HAP-1 (cell line): ENCODE measurements around the gene SPATS2L.

Experiments used
- DNase-seq, 2 experiments: peaks; one replicate each; pipeline ENCODE4 v3.0.0-alpha.2; 2016 to 2020; ENCODE audit warnings: low spot score in 2 of 2
- H3K27me3 ChIP-seq: fragments of 250-450 bp; sonication (Bioruptor Pico); 2 replicates; pipeline ENCODE4 v1.5.1; 2020; ENCODE audit warnings: low read depth, mild to moderate bottlenecking, moderate library complexity
- H3K36me3 ChIP-seq: fragments of 250-450 bp; sonication (Bioruptor Pico); replicated peaks from 2 replicates; pipeline ENCODE4 v1.5.1; 2020; ENCODE audit warnings: mild to moderate bottlenecking
- H3K4me1 ChIP-seq: fragments of 250-450 bp; sonication (Bioruptor Pico); 2 replicates; pipeline ENCODE4 v1.5.1; 2020; ENCODE audit warnings: mild to moderate bottlenecking
- H3K4me3 ChIP-seq: fragments of 250-450 bp; sonication (Bioruptor Pico); 2 replicates; pipeline ENCODE4 v1.5.1; 2020; ENCODE audit warnings: mild to moderate bottlenecking, moderate library complexity
- H3K9me3 ChIP-seq: fragments of 250-450 bp; sonication (Bioruptor Pico); 2 replicates; pipeline ENCODE4 v1.5.1; 2020; ENCODE audit warnings: mild to moderate bottlenecking, moderate library complexity
- in situ Hi-C: fragments of 300-500 bp; cut with MboI; formaldehyde crosslinking; loops from 3 replicates; pipeline ENCODE4 v1.14.3; 2020; ENCODE audit warnings: low sequenced_read_pairs, inconsistent platforms, mixed read lengths

SPATS2L gene

DNA sequence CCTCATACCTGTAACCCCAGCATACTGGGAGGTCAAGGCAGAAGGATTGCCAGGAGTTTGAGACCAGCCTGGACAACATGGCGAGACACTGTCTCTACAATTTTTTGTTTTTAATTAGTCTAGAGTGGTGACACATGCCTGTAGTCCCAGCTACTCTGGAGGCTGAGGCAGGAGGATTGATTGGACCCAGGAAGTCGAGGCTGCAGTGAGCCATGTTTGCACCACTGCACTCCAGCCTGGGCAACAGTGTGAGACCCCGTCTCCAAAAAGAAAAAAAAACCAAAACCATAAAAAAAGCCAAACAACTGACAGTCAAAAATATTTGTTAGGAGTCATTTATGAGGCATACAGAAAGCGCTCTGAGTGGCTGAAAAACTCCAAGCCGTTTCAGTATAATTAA, 107.9 kb downstream of the SPATS2L start:
- Histone ChIP-seq H3K4me1 (peaks cover 5% of the 10 kb centered on the region), H3K4me3 (no peak overlapping the region), H3K9me3 (no peaks in the 10 kb centered on the region), H3K36me3 (no peaks in the 10 kb centered on the region), H3K27me3 (no peaks in the 10 kb centered on the region)
- in situ Hi-C loops: no loop called here
- no peak for DNase-seq

DNA sequence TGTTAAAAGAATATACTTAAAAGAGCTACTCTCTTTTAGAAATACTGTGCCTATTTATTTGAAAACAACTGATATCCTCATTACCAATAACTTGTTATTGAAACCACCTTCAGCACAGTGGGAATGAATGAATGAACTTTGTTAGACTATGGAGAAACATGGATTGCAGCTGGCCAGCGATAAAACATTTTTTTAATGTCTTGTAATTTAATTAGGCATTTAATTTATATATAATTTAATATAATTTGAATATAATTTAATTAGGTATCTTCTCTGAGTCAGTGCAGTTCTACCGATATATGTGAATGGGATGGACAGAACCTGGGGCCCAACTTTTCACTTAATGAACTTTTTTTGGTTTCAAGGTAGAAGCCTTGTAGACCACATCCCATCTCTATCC, 109.0 kb downstream of the SPATS2L start:
- Histone ChIP-seq H3K9me3 (no peaks in the 10 kb centered on the region), H3K4me1 (peaks cover 5% of the 10 kb centered on the region), H3K27me3 (no peaks in the 10 kb centered on the region), H3K36me3 (no peaks in the 10 kb centered on the region), H3K4me3 (no peak overlapping the region)
- in situ Hi-C loops: no loop called here
- no peak for DNase-seq

GRCh38 chr2:200416878-200417277, 110.4 kb downstream of the SPATS2L start:
- Histone ChIP-seq H3K4me1 (peaks cover 5% of the 10 kb centered on the region), H3K36me3 (no peaks in the 10 kb centered on the region; the same call in 1 of the 2 replicates), H3K9me3 (no peaks in the 10 kb centered on the region), H3K27me3 (no peaks in the 10 kb centered on the region), H3K4me3 (no peak overlapping the region)
- peak; percentile 59 to 66 for DNase-seq
- in situ Hi-C loops: no loop called here

- H3K4me3 ChIP-seq: no peak overlapping the region
- no peaks in the 10 kb centered on the region; the same call in 1 of the 2 replicates for H3K36me3 ChIP-seq
- H3K4me1 ChIP-seq: peaks cover 5% of the 10 kb centered on the region
- in situ Hi-C loops: no loop called here
- no peak for DNase-seq
- no peaks in the 10 kb centered on the region for H3K27me3 ChIP-seq
- H3K9me3 ChIP-seq: no peaks in the 10 kb centered on the region
Observed at GRCh38 chr2:200417366-200417765, 110.9 kb downstream of the SPATS2L start.

DNA sequence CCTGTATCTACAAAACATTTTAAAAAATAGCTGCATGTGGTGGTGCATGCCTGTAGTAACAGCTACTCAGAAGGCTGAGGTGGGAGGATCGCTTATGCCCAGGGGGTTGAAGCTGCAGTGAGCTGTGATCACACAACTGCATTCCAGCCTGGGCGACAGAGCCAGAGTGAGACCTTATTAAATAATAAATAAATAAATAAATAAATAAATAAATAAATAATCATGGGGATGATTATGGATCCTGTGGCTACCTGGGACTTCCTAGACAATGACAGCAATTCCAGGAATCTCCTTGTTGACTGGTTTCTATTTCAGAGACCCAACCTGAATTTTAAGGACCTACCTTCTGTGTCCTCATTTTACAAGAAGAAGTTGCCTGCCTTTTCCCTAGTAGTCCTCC, 111.9 kb downstream of the SPATS2L start:
- DNase-seq: no peak
- no peaks in the 10 kb centered on the region for H3K9me3 ChIP-seq
- H3K36me3 ChIP-seq: no peaks in the 10 kb centered on the region; the same call in 1 of the 2 replicates
- no peaks in the 10 kb centered on the region for H3K27me3 ChIP-seq
- peaks cover 5% of the 10 kb centered on the region for H3K4me1 ChIP-seq
- H3K4me3 ChIP-seq: no peak overlapping the region
- in situ Hi-C loops: no loop called here

- DNase-seq: no peak
- H3K9me3 ChIP-seq: no peaks in the 10 kb centered on the region
- in situ Hi-C loops: no loop called here
- peaks cover 5% of the 10 kb centered on the region for H3K4me1 ChIP-seq
- H3K36me3 ChIP-seq: no peaks in the 10 kb centered on the region; the same call in 1 of the 2 replicates
- no peaks in the 10 kb centered on the region for H3K27me3 ChIP-seq
- no peak overlapping the region for H3K4me3 ChIP-seq
Observed at GRCh38 chr2:200419325-200419724, 112.8 kb downstream of the SPATS2L start.

- no peaks in the 10 kb centered on the region for H3K27me3 ChIP-seq
- no peak for DNase-seq
- H3K9me3 ChIP-seq: no peaks in the 10 kb centered on the region
- no peak overlapping the region for H3K4me3 ChIP-seq
- in situ Hi-C loops: no loop called here
- H3K36me3 ChIP-seq: no peaks in the 10 kb centered on the region; the same call in 1 of the 2 replicates
- H3K4me1 ChIP-seq: peaks cover 5% of the 10 kb centered on the region
Observed at GRCh38 chr2:200421270-200421669, 114.8 kb downstream of the SPATS2L start.

- Histone ChIP-seq H3K9me3 (no peaks in the 10 kb centered on the region), H3K36me3 (no peaks in the 10 kb centered on the region; the same call in 1 of the 2 replicates), H3K27me3 (no peaks in the 10 kb centered on the region), H3K4me1 (peaks cover 6% of the 10 kb centered on the region), H3K4me3 (no peak overlapping the region)
- in situ Hi-C loops: no loop called here
- no peak for DNase-seq
Observed at GRCh38 chr2:200422071-200422470, 115.6 kb downstream of the SPATS2L start.

DNA sequence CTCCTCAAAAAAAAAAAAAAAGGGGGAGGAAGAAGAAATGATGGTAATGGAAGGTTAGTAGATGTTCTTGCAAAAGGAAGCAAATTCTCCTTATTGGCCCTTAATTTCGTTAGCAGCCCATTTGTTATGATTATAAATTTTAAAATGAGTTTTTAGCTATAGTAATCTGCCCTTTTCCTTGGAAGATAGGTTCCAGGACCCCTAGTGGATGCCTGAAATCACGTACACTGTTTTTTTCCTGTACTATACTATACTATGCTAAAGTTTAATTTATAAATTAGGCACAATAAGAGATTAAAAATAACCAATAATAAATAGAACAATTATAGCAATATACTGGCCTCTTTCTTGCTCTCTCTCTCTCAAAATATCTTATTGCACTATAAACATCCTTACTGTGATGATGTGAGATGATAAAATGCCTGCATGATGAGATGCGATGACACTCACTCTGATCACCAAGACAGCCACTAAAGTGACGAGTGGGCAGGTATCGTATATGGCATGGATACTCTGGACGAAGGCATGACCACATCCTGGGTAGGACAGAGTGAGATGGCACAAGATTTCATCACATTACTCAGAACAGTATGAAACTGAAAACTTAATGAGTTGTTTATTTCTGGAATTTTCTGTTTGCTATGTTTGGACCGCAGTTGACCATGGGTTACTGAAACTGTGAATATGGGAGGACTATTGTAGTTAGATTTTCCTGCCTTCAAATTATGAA, 116.2 kb downstream of the SPATS2L start:
- H3K4me3 ChIP-seq: no peak overlapping the region
- H3K27me3 ChIP-seq: no peaks in the 10 kb centered on the region
- DNase-seq: no peak
- in situ Hi-C loops: no loop called here
- H3K36me3 ChIP-seq: no peaks in the 10 kb centered on the region; the same call in 1 of the 2 replicates
- H3K9me3 ChIP-seq: no peaks in the 10 kb centered on the region
- peaks cover 5% of the 10 kb centered on the region; the same call in 1 of the 2 replicates for H3K4me1 ChIP-seq

- peaks cover 5% of the 10 kb centered on the region; the same call in 1 of the 2 replicates for H3K4me1 ChIP-seq
- H3K9me3 ChIP-seq: no peaks in the 10 kb centered on the region
- no peak for DNase-seq
- in situ Hi-C loops: no loop called here
- no peak overlapping the region for H3K4me3 ChIP-seq
- H3K27me3 ChIP-seq: no peaks in the 10 kb centered on the region
- no peaks in the 10 kb centered on the region; the same call in 1 of the 2 replicates for H3K36me3 ChIP-seq
Observed at GRCh38 chr2:200423541-200423940, 117.0 kb downstream of the SPATS2L start.

- no peaks in the 10 kb centered on the region; the same call in 1 of the 2 replicates for H3K36me3 ChIP-seq
- H3K27me3 ChIP-seq: no peaks in the 10 kb centered on the region
- peaks cover 5% of the 10 kb centered on the region; the same call in 1 of the 2 replicates for H3K4me1 ChIP-seq
- in situ Hi-C loops: no loop called here
- no peak for DNase-seq
- no peaks in the 10 kb centered on the region for H3K9me3 ChIP-seq
- no peak overlapping the region for H3K4me3 ChIP-seq
Observed at GRCh38 chr2:200425026-200425821, 118.7 kb downstream of the SPATS2L start.

GRCh38 chr2:200426754-200427153, 120.3 kb downstream of the SPATS2L start:
- DNase-seq: peak in 1 of 2 experiments; percentile 6
- Histone ChIP-seq H3K36me3 (no peaks in the 10 kb centered on the region), H3K4me3 (no peak overlapping the region), H3K27me3 (no peaks in the 10 kb centered on the region), H3K9me3 (no peaks in the 10 kb centered on the region), H3K4me1 (peaks cover 5% of the 10 kb centered on the region; the same call in 1 of the 2 replicates)
- in situ Hi-C loops: no loop called here

- no peak for DNase-seq
- Histone ChIP-seq H3K27me3 (no peaks in the 10 kb centered on the region), H3K9me3 (no peaks in the 10 kb centered on the region), H3K4me3 (no peak overlapping the region), H3K36me3 (no peaks in the 10 kb centered on the region), H3K4me1 (peaks cover 5% of the 10 kb centered on the region; the same call in 1 of the 2 replicates)
- in situ Hi-C loops: no loop called here
Observed at GRCh38 chr2:200428961-200429665, 122.6 kb downstream of the SPATS2L start.
